ENCODE measurements around the gene RIC8B.

The RIC8B gene

GRCh38 chr12:106801167-106801708, 26.8 kb downstream of the RIC8B start:
- no peak for FAIRE-seq
- no peak for TF ChIP-seq POLR2A (IDR thresholded peaks at IDR 0.05; ENCODE audit: low read depth, low read length)
- DNase-seq (ENCODE audit: insufficient read length, low spot score): no peak

GRCh38 chr12:106801830-106802533, 27.5 kb downstream of the RIC8B start:
- no peak for TF ChIP-seq POLR2A (IDR thresholded peaks at IDR 0.05; ENCODE audit: low read depth, low read length)
- no peak for FAIRE-seq
- no peak for DNase-seq (ENCODE audit: insufficient read length, low spot score)

GRCh38 chr12:106804668-106805067, 30.2 kb downstream of the RIC8B start:
- no peak for TF ChIP-seq POLR2A (IDR thresholded peaks at IDR 0.05; ENCODE audit: low read depth, low read length)
- no peak for FAIRE-seq
- DNase-seq (ENCODE audit: insufficient read length, low spot score): no peak

- TF ChIP-seq POLR2A (IDR thresholded peaks at IDR 0.05; ENCODE audit: low read depth, low read length): no peak
- no peak for FAIRE-seq
- DNase-seq (ENCODE audit: insufficient read length, low spot score): no peak
Measured at GRCh38 chr12:106814714-106815113, 40.2 kb downstream of the RIC8B start.

GRCh38 chr12:106815741-106816140, 41.3 kb downstream of the RIC8B start:
- no peak for FAIRE-seq
- TF ChIP-seq POLR2A (IDR thresholded peaks at IDR 0.05; ENCODE audit: low read depth, low read length): no peak
- no peak for DNase-seq (ENCODE audit: insufficient read length, low spot score)

- no peak for FAIRE-seq
- no peak for DNase-seq (ENCODE audit: insufficient read length, low spot score)
- no peak for TF ChIP-seq POLR2A (IDR thresholded peaks at IDR 0.05; ENCODE audit: low read depth, low read length)
Measured at GRCh38 chr12:106816231-106816630, 41.7 kb downstream of the RIC8B start.

- FAIRE-seq (no peak), DNase-seq (ENCODE audit: insufficient read length, low spot score) (no peak)
Measured at GRCh38 chr12:106819991-106820390, 45.5 kb downstream of the RIC8B start.

GRCh38 chr12:106831699-106832098, 57.2 kb downstream of the RIC8B start:
- no peak for DNase-seq (ENCODE audit: insufficient read length, low spot score)
- FAIRE-seq: no peak
- TF ChIP-seq POLR2A (IDR thresholded peaks at IDR 0.05; ENCODE audit: low read depth, low read length): no peak

More at GRCh38 chr12:106819991-106820390, 45.5 kb downstream of the RIC8B start:
- TF ChIP-seq POLR2A (IDR thresholded peaks at IDR 0.05; ENCODE audit: low read depth, low read length): no peak

- DNase-seq (ENCODE audit: insufficient read length, low spot score) (no peak), FAIRE-seq (no peak)
- no peak for TF ChIP-seq POLR2A (IDR thresholded peaks at IDR 0.05; ENCODE audit: low read depth, low read length)
Measured at GRCh38 chr12:106837782-106838181, 63.3 kb downstream of the RIC8B start.

- FAIRE-seq: no peak
- no peak for TF ChIP-seq POLR2A (IDR thresholded peaks at IDR 0.05; ENCODE audit: low read depth, low read length)
- no peak for DNase-seq (ENCODE audit: insufficient read length, low spot score)
Measured at GRCh38 chr12:106839333-106839732, 64.9 kb downstream of the RIC8B start.

GRCh38 chr12:106840243-106840642, 65.8 kb downstream of the RIC8B start:
- peak; percentile 89 for FAIRE-seq
- TF ChIP-seq POLR2A (IDR thresholded peaks at IDR 0.05; ENCODE audit: low read depth, low read length): no peak
- DNase-seq (ENCODE audit: insufficient read length, low spot score): no peak

GRCh38 chr12:106841510-106842302, 67.2 kb downstream of the RIC8B start:
- no peak for DNase-seq (ENCODE audit: insufficient read length, low spot score)
- TF ChIP-seq POLR2A (IDR thresholded peaks at IDR 0.05; ENCODE audit: low read depth, low read length): no peak
- peak; percentile 80 for FAIRE-seq

- no peak for TF ChIP-seq POLR2A (IDR thresholded peaks at IDR 0.05; ENCODE audit: low read depth, low read length)
- no peak for FAIRE-seq
- no peak for DNase-seq (ENCODE audit: insufficient read length, low spot score)
Measured at GRCh38 chr12:106845902-106846301, 71.4 kb downstream of the RIC8B start.

GRCh38 chr12:106847861-106848260, 73.4 kb downstream of the RIC8B start:
- FAIRE-seq (no peak), DNase-seq (ENCODE audit: insufficient read length, low spot score) (no peak)
- TF ChIP-seq POLR2A (IDR thresholded peaks at IDR 0.05; ENCODE audit: low read depth, low read length): no peak

Measured in H54 (cell line).